ENCODE results near the gene CD36. TPM values are rescaled to one million over a fixed set of nuclear protein-coding genes. Genes with fewer than 3 reads are reported as not detected.

CD36 gene
- total RNA-seq, 1 experiment from 2014 or later: 0.39 TPM

DNA sequence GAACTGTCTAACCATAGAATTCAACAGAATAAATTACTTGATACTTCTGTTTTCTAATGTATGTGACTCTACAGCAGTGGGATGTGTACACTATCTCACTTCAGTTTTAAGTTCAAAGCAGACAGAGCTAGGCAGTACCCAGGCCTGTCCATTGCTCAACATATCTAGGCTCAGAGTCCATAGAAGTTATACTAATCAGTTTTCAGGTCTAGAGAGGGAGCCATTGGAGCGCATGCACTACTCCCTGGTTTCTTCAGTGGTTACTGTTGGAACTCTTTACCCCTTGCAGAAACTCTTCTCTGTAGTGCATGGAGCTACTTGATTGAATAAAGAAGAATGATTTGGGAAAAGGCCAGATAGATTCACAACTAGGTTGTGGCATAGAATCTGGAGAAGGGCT is 4.4 kb downstream of the CD36 start:
- H3K4me3 ChIP-seq (ENCODE audit: low read depth, low read length, poor library complexity, severe bottlenecking): no peak overlapping the region
- peak; percentile 60 for DNase-seq (ENCODE audit: low spot score)
- H3K36me3 ChIP-seq (ENCODE audit: insufficient read depth, low read length, poor library complexity, severe bottlenecking): no peaks in the 10 kb centered on the region
- TF ChIP-seq EZH2 (IDR thresholded peaks at IDR 0.05; ENCODE audit: borderline replicate concordance, low read depth, low read length, poor library complexity, severe bottlenecking): no peak
- TF ChIP-seq, protein P1, sequence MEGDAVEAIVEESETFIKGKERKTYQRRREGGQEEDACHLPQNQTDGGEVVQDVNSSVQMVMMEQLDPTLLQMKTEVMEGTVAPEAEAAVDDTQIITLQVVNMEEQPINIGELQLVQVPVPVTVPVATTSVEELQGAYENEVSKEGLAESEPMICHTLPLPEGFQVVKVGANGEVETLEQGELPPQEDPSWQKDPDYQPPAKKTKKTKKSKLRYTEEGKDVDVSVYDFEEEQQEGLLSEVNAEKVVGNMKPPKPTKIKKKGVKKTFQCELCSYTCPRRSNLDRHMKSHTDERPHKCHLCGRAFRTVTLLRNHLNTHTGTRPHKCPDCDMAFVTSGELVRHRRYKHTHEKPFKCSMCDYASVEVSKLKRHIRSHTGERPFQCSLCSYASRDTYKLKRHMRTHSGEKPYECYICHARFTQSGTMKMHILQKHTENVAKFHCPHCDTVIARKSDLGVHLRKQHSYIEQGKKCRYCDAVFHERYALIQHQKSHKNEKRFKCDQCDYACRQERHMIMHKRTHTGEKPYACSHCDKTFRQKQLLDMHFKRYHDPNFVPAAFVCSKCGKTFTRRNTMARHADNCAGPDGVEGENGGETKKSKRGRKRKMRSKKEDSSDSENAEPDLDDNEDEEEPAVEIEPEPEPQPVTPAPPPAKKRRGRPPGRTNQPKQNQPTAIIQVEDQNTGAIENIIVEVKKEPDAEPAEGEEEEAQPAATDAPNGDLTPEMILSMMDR (conservative IDR thresholded peaks at IDR 0.05; ENCODE audit: low read depth, low read length): no peak
- no peaks in the 10 kb centered on the region for H3K27me3 ChIP-seq (replicated peaks; ENCODE audit: insufficient read depth, low read depth, low read length, poor library complexity)
- POLR2A ChIA-PET (ENCODE audit: low non-redundant PET): no interaction called here
- CTCF ChIA-PET: no interaction called here
- no peaks in the 10 kb centered on the region for H3K9me3 ChIP-seq (ENCODE audit: low read depth, low read length, poor library complexity, severe bottlenecking)
- no TSS peak for BruUV-seq (replicated peaks)
- peak overlapping the region; percentile 27 for H3K27ac ChIP-seq (ENCODE audit: low read depth, low read length, poor library complexity, severe bottlenecking)
- intact Hi-C loops (cut with micrococcal nuclease; ENCODE audit: unreplicated experiment): loop anchor here (5.0 kb wide), 1 partner anchor 171 kb away; no protein-coding TSS in a partner anchor
- H3K4me1 ChIP-seq (ENCODE audit: insufficient read depth, low read length, poor library complexity, severe bottlenecking): peaks cover 34% of the 10 kb centered on the region

DNA sequence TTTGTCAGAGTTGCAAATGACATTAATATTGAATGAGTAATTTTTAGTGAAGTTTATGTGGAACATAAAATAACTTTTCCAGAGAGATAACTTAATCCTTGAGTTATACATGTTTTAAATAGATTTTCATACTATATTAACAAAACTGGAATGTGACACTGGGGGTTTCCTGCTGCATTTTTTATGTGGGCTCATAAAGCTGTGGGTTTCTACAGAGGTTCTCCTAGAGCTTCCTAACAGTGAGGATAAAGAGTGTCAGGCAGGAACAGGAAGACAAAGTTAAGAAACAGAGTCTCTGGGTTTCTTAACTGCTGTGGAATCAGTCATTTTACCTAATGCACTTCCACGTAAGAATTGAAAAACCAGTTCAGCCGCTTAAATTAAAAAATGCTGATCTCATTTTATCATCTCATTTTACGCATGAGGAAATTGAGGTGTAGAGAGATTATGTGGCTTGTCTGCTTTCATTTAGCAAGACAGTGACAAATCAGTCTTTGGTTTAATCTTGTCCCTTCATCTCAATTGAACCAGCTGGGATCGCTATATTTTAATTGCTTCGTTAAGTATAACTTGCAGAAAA is 5.0 kb downstream of the CD36 start:
- Histone ChIP-seq H3K36me3 (ENCODE audit: insufficient read depth, low read length, poor library complexity, severe bottlenecking) (no peaks in the 10 kb centered on the region), H3K27ac (ENCODE audit: low read depth, low read length, poor library complexity, severe bottlenecking) (peak overlapping the region; percentile 27), H3K9me3 (ENCODE audit: low read depth, low read length, poor library complexity, severe bottlenecking) (no peaks in the 10 kb centered on the region), H3K27me3 (replicated peaks; ENCODE audit: insufficient read depth, low read depth, low read length, poor library complexity) (no peaks in the 10 kb centered on the region), H3K4me3 (ENCODE audit: low read depth, low read length, poor library complexity, severe bottlenecking) (no peak overlapping the region), H3K4me1 (ENCODE audit: insufficient read depth, low read length, poor library complexity, severe bottlenecking) (peaks cover 34% of the 10 kb centered on the region)
- TF ChIP-seq, protein P1 (conservative IDR thresholded peaks at IDR 0.05; ENCODE audit: low read depth, low read length): no peak
- no peak for TF ChIP-seq EZH2 (IDR thresholded peaks at IDR 0.05; ENCODE audit: borderline replicate concordance, low read depth, low read length, poor library complexity, severe bottlenecking)
- intact Hi-C loops (cut with micrococcal nuclease; ENCODE audit: unreplicated experiment): loop anchor here (5.0 kb wide), 1 partner anchor 171 kb away; no protein-coding TSS in a partner anchor
- no TSS peak for BruUV-seq (replicated peaks)
- peak; percentile 90 for DNase-seq (ENCODE audit: low spot score)
- CTCF ChIA-PET: no interaction called here
- POLR2A ChIA-PET (ENCODE audit: low non-redundant PET): no interaction called here

DNA sequence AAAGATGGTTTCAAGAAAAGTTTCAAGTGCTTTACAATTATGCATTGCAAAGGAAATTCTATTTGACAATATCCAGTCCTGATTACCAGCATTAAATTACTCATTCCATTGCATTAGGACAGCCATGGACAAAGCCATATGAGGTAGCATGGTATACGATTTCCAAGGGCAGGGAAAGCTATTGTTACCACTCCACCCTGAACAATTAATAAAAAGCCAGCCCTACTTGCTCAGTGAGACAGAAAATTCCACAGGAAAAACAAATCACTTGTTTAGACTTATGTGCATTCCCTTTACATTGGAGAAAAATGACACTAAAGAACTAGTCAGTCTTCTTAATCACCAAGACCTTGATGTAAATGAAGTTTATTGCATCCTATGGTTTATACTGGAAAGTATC is 5.6 kb downstream of the CD36 start:
- intact Hi-C loops (cut with micrococcal nuclease; ENCODE audit: unreplicated experiment): loop anchor here (5.0 kb wide), 1 partner anchor 172 kb away; no protein-coding TSS in a partner anchor
- no peaks in the 10 kb centered on the region for H3K36me3 ChIP-seq (ENCODE audit: insufficient read depth, low read length, poor library complexity, severe bottlenecking)
- TF ChIP-seq, protein P1 (conservative IDR thresholded peaks at IDR 0.05; ENCODE audit: low read depth, low read length): no peak
- no peak for TF ChIP-seq EZH2 (IDR thresholded peaks at IDR 0.05; ENCODE audit: borderline replicate concordance, low read depth, low read length, poor library complexity, severe bottlenecking)
- peaks cover 34% of the 10 kb centered on the region for H3K4me1 ChIP-seq (ENCODE audit: insufficient read depth, low read length, poor library complexity, severe bottlenecking)
- ChIA-PET CTCF (interaction anchor here (0.5 kb wide), 1 partner anchor 215 kb away, joined by 3 read pairs; no protein-coding TSS in a partner anchor), POLR2A (ENCODE audit: low non-redundant PET) (no interaction called here)
- H3K27ac ChIP-seq (ENCODE audit: low read depth, low read length, poor library complexity, severe bottlenecking): no peak overlapping the region
- H3K9me3 ChIP-seq (ENCODE audit: low read depth, low read length, poor library complexity, severe bottlenecking): no peaks in the 10 kb centered on the region
- no peak overlapping the region for H3K4me3 ChIP-seq (ENCODE audit: low read depth, low read length, poor library complexity, severe bottlenecking)
- BruUV-seq (replicated peaks): no TSS peak
- DNase-seq (ENCODE audit: low spot score): no peak
- H3K27me3 ChIP-seq (replicated peaks; ENCODE audit: insufficient read depth, low read depth, low read length, poor library complexity): no peaks in the 10 kb centered on the region
